COLO829 (cell line): ENCODE measurements around the gene ITGA11.

Experiments
- DNase-seq: peaks from one replicate; pipeline ENCODE4 v3.0.0; 2012; ENCODE audit warnings: low spot score

The ITGA11 gene

GRCh38 chr15:68328964-68329363 lies 103.0 kb downstream of the ITGA11 start:
- no peak for DNase-seq

- no peak for DNase-seq
Measured at GRCh38 chr15:68328443-68328842, 103.5 kb downstream of the ITGA11 start.

GRCh38 chr15:68326711-68327354 lies 105.1 kb downstream of the ITGA11 start:
- DNase-seq = no peak

DNA sequence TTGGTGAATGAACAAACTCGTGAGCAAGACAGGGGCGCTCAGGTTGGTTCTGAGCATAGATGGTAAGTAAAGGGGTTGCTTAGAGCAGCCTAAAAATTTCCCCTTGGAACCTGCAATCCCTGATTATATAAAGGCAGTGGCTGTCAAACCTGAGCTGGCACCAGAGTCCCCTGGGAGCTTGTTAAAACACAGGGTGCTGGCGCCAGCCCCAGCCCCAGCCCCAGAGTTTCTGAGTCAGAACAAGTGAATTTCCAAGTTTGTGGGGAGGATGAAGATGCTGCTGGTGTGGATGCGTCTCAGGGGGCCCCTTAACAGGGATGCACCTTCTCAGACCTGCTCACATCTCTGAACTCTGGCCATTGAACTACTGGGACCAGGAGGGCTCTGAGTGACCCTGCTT lies 106.2 kb downstream of the ITGA11 start:
- no peak for DNase-seq

- no peak for DNase-seq
Measured at GRCh38 chr15:68322796-68323195, 109.2 kb downstream of the ITGA11 start.

- no peak for DNase-seq
Measured at GRCh38 chr15:68321229-68321628, 110.7 kb downstream of the ITGA11 start.

GRCh38 chr15:68319997-68320396 lies 112.0 kb downstream of the ITGA11 start:
- DNase-seq = no peak

DNA sequence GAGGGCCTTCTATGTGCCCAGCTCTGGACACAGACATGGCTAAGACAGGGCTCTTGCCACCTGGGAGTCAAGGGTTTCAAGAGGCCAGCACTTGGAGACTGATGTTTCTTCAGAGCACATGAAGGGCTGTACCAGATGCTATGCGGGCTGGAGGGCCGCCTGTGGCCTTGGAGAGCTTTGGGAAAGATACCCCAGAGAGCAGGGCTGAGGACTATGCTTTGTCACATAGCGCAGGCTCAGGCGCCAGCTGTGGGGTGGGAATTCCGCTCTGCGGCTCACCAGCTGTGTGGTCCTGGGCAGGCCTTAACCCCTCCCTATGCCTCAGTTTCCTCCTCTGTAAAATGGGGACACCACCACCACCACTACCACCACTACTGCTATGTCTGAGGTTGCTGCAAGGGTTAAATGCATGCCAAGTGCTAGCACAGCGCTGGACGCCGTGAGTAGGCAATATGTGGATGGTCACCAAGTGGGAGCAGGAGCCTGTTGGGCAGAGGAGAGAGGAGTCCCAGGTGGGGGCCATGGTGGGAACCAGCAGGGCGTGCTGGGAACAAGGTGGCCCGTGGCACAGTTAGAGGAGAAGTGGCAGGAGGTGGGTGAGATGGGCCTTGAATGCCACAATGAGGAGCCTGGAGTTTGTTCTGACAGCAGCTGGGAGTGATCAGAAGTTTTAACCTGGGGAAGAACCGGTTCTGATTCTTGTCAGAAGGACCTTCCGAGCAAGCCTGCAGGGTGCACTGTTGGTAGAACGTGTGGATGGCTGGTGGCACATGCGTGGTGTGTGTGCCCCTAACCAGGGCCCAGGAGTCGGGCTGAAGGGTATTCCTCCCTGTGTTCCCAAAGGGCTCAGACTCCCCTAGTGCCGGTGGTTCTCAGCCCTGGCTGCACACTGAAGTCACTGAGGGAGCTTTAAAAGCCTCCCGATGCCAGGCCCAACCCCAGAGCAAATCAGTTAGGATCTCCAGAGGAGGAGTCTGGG lies 112.7 kb downstream of the ITGA11 start:
- DNase-seq = no peak

GRCh38 chr15:68318008-68318835 lies 113.7 kb downstream of the ITGA11 start:
- DNase-seq = no peak

- no peak for DNase-seq
Measured at GRCh38 chr15:68317281-68318007, 114.5 kb downstream of the ITGA11 start.

DNA sequence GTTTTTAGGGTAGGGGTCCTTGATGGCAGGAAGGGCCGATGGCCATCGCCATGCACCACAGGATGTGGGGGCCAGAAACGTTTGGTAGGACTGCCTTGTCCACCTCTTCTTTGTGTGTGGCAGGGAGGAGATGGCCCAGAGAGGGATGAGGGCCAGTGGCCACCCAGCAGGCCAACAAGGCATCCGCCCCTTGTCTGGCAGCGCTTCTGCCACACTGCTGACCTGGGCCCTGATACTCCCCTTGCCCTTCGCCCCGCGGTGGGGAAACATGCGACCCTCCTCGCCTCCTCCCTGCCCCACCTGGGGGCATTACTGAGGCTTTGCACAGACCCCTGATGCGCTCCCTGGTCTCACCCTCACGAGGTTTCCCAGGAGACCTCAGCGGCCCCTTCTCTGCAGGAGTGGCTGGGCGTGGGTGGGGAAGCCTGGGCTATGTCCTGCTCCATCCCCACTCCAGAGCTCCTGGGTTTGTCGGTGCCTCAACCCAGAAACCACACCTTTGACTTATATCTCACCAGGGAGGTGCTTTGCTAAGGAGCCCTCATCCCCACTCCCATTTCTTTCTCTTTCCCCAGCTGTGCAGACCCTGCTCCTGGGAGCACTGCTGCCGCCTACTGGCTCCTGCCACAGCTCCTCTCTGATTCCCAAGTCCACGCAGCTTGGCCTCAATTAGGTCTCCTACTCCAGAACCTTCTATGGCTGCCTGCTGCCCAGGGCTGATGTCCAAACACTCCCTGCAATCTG lies 115.7 kb downstream of the ITGA11 start:
- no peak for DNase-seq

GRCh38 chr15:68315495-68316031 lies 116.4 kb downstream of the ITGA11 start:
- no peak for DNase-seq

- no peak for DNase-seq
Measured at GRCh38 chr15:68315035-68315434, 116.9 kb downstream of the ITGA11 start.

- DNase-seq = no peak
Measured at GRCh38 chr15:68314563-68314962, 117.4 kb downstream of the ITGA11 start.

- DNase-seq = no peak
Measured at GRCh38 chr15:68313501-68314410, 118.2 kb downstream of the ITGA11 start.

DNA sequence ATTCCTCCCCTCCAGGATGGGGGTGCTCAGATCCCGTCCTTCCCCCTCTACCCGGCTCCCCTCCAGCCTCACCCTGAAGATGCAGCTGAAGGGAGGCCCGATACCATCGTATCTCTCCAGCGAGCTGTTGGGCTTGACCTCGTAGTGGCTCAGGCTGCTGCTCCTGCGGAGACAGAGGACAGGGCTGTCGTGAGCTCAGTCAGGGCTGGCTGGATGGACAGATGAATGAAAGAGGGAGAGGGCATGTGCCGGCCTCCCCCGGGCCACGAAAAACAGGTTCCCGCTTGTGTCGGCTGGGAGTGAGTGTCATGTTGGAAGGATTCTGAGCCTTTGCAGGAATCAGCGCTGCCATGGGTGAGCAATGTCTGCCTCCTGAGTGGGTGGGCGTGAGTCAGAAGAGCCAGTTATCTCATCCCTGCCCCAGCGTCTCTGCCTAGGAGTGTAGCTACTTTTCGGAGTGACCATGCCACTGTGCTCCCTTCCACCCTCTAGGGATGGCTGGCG lies 119.2 kb downstream of the ITGA11 start:
- no peak for DNase-seq

- DNase-seq = no peak
Measured at GRCh38 chr15:68311859-68312557, 120.0 kb downstream of the ITGA11 start.

- DNase-seq = no peak
Measured at GRCh38 chr15:68311464-68311835, 120.5 kb downstream of the ITGA11 start.
